ENCODE results near the gene CEP43. TPM values are rescaled to one million over a fixed set of nuclear protein-coding genes. Genes with fewer than 3 reads are reported as not detected.

Gene CEP43
- polyA plus RNA-seq, 2 of the 4 experiments (the other 2 are of a cell fraction): 12.1 to 19.6 TPM

DNA sequence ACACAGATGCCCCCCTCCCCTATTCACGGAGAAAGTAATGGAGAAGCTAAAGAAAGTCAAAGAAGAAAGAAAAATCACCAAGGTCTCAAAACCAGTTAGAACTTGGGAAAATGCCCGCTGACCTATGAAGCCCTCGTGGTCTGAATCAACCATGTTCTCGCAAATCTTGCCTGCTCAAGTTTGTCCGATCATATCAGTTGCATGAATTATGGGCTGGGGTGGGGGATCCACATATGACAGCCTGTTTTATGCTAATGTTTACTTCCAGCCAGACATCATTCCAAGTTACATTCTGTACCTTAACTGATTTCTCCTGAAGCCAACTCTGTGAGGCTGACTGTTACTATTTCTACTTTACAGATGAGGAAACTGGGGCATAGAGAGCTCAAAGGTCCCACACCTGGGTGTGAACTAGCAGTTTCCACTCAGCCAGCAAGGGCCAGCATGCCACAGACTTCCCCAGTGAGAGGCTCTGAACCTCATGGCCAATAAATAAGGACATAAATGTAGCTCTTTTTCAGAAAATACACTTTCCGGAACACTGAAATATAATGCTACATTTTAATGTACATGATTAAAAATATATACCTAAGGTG is 45.0 kb upstream of the CEP43 start:
- DNase-seq (ENCODE audit: low read depth in 1 of 2, low spot score in 1 of 2): no peak
- TF ChIP-seq CHD2 (IDR thresholded peaks at IDR 0.05; ENCODE audit: low read length, partially characterized antibody) (no peak), FOSB (CRISPR knock-in tag; IDR thresholded peaks at IDR 0.05) (no peak), NR3C1 (IDR thresholded peaks at IDR 0.05) (no peak), NPAS2 (CRISPR knock-in tag; IDR thresholded peaks at IDR 0.05; ENCODE audit: borderline replicate concordance) (no peak), FOXS1 (CRISPR knock-in tag; IDR thresholded peaks at IDR 0.05) (no peak), POLR2AphosphoS2 (conservative IDR thresholded peaks at IDR 0.05; ENCODE audit: low read length) (no peak), RARB (CRISPR knock-in tag; IDR thresholded peaks at IDR 0.05) (no peak), TP53 (CRISPR knock-in tag; IDR thresholded peaks at IDR 0.05) (no peak)
- CTCF ChIA-PET: interaction anchor here (0.6 kb wide), 2 partner anchors 152 to 182 kb away, joined by 3 to 4 read pairs; no protein-coding TSS in a partner anchor
- Histone ChIP-seq H3K4me2 (no peak overlapping the region), H3K4me3 (no peak overlapping the region), H3K27ac (no peak overlapping the region), H3K4me1 (no peaks in the 10 kb centered on the region; the same call in 2 of the 3 replicates), H3K9me3 (no peaks in the 10 kb centered on the region)
- FAIRE-seq: no peak
- no peak for ATAC-seq
- WGBS (ENCODE audit: missing lambda C conversion rate): 89% methylated on average over 6 of the region's 6 CpGs
- POLR2A ChIA-PET: interaction anchor here (0.6 kb wide), 1 partner anchor 34 kb away, joined by 5 read pairs; no protein-coding TSS in a partner anchor

GRCh38 chr6:166955121-166955864 is 43.9 kb upstream of the CEP43 start:
- peak; percentile 3 for DNase-seq (ENCODE audit: low read depth in 1 of 2, low spot score in 1 of 2)
- ChIA-PET CTCF (no interaction called here), POLR2A (no interaction called here)
- Histone ChIP-seq H3K4me2 (peak overlapping the region; percentile 98), H3K4me1 (no peaks in the 10 kb centered on the region; the same call in 2 of the 3 replicates), H3K4me3 (peak overlapping the region; percentile 88), H3K9me3 (no peaks in the 10 kb centered on the region), H3K27ac (peak overlapping the region; percentile 68 to 89)
- no peak for FAIRE-seq
- 46% methylated on average over 15 of the region's 52 CpGs for WGBS (ENCODE audit: missing lambda C conversion rate)
- no peak for TF ChIP-seq FOSB (CRISPR knock-in tag; IDR thresholded peaks at IDR 0.05)
- ATAC-seq: peak; percentile 2 to 10; a peak in 2 of 6 replicates

- CTCF ChIA-PET: interaction anchor here (0.8 to 1.0 kb wide), 2 partner anchors 22 to 182 kb away, joined by 3 read pairs; no protein-coding TSS in a partner anchor
- ATAC-seq: peak; percentile 77 to 79
- H3K27ac ChIP-seq: peak overlapping the region; percentile 68 to 89
- FAIRE-seq: no peak
- H3K4me2 ChIP-seq: peak overlapping the region; percentile 98
- H3K9me3 ChIP-seq: no peaks in the 10 kb centered on the region
- 0% methylated on average over 7 of the region's 54 CpGs for WGBS (ENCODE audit: missing lambda C conversion rate)
- TF ChIP-seq REST (IDR thresholded peaks at IDR 0.05) (peak; percentile 44; the same call in 1 of the 2 replicates), POLR2AphosphoS2 (conservative IDR thresholded peaks at IDR 0.05; ENCODE audit: low read length) (no peak)
- POLR2A ChIA-PET: interaction anchor here (0.6 kb wide), 1 partner anchor 329 kb away, joined by 8 read pairs; no protein-coding TSS in a partner anchor
- no peaks in the 10 kb centered on the region; the same call in 2 of the 3 replicates for H3K4me1 ChIP-seq
- DNase-seq (ENCODE audit: low read depth in 1 of 2, low spot score in 1 of 2): peak in 1 of 2 experiments; percentile 6
- H3K4me3 ChIP-seq: peak overlapping the region; percentile 88
Measured at GRCh38 chr6:166955865-166956443, 43.2 kb upstream of the CEP43 start.

DNA sequence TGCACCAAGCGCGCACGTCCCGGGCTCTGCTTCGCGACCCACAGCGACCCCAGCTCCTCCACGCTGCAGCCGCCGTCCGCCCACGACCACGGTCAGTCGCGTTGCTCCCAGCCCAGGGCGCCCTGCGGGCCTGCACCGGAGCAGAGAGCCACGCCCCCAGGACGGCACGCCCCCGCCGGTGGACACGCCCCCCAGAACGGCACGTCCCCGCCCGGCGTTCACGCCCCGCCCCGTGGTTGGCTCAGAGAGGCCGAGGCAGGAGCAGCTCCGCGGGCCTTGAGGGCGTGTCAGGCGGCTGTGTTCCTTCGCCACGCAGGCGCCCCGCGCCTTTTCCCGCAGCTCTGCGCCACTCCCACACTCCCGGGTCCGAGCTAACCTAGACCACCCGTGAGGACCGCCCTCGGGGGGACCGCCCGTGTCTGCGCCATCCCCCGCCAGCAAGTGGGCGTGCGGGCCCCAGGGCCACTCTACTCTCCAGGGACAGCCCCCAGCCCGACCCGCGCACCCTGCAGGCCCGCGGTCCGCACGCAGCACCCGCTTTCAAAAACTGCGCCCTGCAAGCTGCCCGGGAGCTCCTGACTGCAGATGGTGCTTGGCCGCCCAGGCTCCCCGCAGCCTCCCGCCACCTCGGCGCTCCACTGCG is 42.6 kb upstream of the CEP43 start, which contains the start of gene RNASET2:
Gene RNASET2, minus strand, starts transcription at position 107 of the 643 bp plus-strand sequence. CDS start 368 bp downstream, outside the sequence.
- Histone ChIP-seq H3K9me3 (no peaks in the 10 kb centered on the region), H3K27ac (peak within 1 kb of the TSS; percentile 73 to 89), H3K4me1 (no peaks in the 10 kb centered on the region; the same call in 2 of the 3 replicates), H3K4me2 (peak within 1 kb of the TSS; percentile 98), H3K4me3 (peak within 1 kb of the TSS; percentile 88)
- POLR2A ChIA-PET: interaction anchor here (0.6 kb wide), 1 partner anchor 329 kb away, joined by 8 read pairs; no protein-coding TSS in a partner anchor
- no peak for TF ChIP-seq RAD21 (conservative IDR thresholded peaks at IDR 0.05 in 1 of 2, IDR thresholded peaks at IDR 0.05 in 1 of 2)
- TF ChIP-seq SMC3 (IDR thresholded peaks at IDR 0.05): no peak
- no peak for TF ChIP-seq EHMT2 (IDR thresholded peaks at IDR 0.05; ENCODE audit: low read depth)
- TF ChIP-seq POLR2A (IDR thresholded peaks at IDR 0.05; ENCODE audit: low read length): peak; percentile 68
- no peak for TF ChIP-seq MYC (IDR thresholded peaks at IDR 0.05; ENCODE audit: borderline replicate concordance, low read length)
- TF ChIP-seq CBX8 (IDR thresholded peaks at IDR 0.05): no peak
- TF ChIP-seq EHF (CRISPR knock-in tag; IDR thresholded peaks at IDR 0.05): no peak
- TF ChIP-seq RFX5 (IDR thresholded peaks at IDR 0.05): no peak
- TF ChIP-seq POLR2AphosphoS2 (conservative IDR thresholded peaks at IDR 0.05; ENCODE audit: low read length): no peak
- TF ChIP-seq MAX (IDR thresholded peaks at IDR 0.05): peak; percentile 49
- no peak for TF ChIP-seq HOXB13 (CRISPR knock-in tag; IDR thresholded peaks at IDR 0.05; ENCODE audit: low read depth)
- no peak for TF ChIP-seq TP53 (CRISPR knock-in tag; IDR thresholded peaks at IDR 0.05)
- TF ChIP-seq, protein P1, sequence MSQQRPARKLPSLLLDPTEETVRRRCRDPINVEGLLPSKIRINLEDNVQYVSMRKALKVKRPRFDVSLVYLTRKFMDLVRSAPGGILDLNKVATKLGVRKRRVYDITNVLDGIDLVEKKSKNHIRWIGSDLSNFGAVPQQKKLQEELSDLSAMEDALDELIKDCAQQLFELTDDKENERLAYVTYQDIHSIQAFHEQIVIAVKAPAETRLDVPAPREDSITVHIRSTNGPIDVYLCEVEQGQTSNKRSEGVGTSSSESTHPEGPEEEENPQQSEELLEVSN (IDR thresholded peaks at IDR 0.05; ENCODE audit: borderline replicate concordance, low read depth): 0 out of 2 replicates have a peak, but pooled peaks have one; percentile 54
- no peak for TF ChIP-seq CBX2 (IDR thresholded peaks at IDR 0.05; ENCODE audit: borderline replicate concordance, low read depth)
- 85% methylated on average over 4 of the region's 71 CpGs for WGBS (ENCODE audit: missing lambda C conversion rate)
- ATAC-seq: peak; percentile 93 to 96
- CTCF ChIA-PET: interaction anchor here (0.5 to 1.0 kb wide), 3 partner anchors 22 to 277 kb away, joined by 3 to 4 read pairs (median 3); no protein-coding TSS in a partner anchor
- no peak for FAIRE-seq
- peak; percentile 54 to 79 for DNase-seq (ENCODE audit: low read depth in 1 of 2, low spot score in 1 of 2)

Measured in A549 (cell line).